ENCODE measurements around the gene NUP62.

Gene NUP62

DNA sequence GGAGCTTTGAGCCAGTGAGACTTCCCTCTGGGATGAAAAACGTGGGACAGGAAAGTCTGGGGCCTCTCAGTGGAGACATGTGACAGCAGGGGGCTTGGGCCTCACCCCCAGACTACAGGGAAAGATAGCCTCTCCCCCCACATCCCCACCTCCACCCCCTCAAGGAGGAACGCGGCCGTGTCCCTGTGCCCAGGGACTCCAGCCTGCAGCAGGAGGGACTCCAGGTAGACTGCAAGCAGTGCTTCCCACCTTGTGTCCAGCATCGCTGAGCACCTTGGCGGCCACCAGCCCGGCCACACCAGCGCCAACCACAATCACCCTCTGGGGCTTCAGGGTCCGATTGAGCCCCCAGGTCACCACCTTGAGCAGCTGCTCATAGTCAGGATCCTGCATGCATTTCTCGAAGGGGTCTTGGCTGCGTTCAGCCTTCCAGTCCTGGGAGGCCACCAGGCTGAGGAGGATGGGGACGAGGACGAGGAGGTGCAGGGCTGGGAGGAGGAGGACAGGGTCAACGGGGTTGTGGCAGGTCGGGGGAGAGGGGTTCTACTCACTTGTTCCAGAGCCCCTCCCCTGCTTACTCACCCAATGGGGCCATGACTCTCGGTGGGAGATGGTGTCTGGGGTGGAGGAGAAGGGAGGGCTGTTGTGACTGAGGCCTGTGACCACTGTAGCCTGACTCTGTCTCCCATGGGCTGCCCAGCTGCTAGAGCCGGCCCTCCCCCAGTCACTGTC lies 33.6 kb downstream of the NUP62 start:
- DNase-seq = no peak

- peak; percentile 66 for DNase-seq
Measured at GRCh38 chr19:49894879-49895565, 34.3 kb downstream of the NUP62 start.

GRCh38 chr19:49894011-49894664 lies 35.2 kb downstream of the NUP62 start:
- DNase-seq = no peak

DNA sequence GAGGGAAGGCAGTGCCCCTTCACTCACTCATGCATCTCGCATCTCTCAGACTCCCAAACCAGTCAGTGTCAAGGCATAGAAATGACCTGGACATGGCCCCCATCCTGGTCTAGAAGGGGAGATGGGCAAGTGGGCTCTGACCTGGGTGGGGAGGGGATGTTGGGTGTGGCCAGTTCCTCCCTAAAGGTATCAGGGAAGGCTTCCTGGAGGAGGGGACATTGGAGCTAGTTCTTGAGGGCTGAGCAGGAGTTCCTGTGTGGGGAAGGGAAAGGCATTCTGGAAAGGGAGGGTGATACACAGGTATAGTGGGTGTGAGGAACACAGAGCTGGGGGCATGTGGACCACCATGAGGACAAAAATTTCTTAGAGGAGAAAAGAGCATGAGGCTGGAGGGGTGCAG lies 36.6 kb downstream of the NUP62 start:
- DNase-seq = no peak

- DNase-seq = no peak
Measured at GRCh38 chr19:49891393-49891792, 37.9 kb downstream of the NUP62 start.

GRCh38 chr19:49890349-49891311 lies 38.7 kb downstream of the NUP62 start:
- DNase-seq = peak; percentile 78

DNA sequence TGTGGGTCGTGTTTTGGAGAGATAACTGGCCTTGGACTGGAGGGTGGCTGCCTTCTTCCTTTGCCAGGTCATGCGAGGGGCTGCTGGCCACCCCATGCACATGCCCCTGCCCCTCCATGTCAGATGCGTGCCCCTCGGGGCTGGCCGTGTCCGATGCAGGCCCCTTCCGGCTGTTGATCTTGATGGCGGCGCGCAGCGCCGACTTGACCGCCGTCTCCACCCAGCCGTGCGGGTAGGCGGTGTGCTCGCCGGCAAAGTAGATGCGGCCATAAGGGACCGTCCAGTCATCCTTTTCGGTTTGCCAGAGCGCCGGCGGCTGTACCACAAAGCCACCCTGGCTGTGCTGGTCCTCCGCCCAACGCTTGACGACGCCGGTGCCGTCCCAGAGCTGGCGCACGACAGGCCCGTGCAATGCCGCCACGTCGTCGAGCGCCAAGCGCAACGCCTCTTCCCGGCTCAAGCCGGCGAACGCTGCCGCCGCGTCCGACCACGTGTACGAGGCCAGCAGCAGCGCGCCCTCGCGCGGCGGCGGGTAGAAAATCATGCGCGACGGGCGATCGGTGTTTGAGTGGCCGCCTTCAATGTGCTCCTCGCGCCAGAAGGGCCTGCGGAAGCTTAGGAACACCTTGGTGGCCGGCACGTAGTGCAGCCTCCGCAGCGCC lies 39.5 kb downstream of the NUP62 start:
- peak; percentile 81 for DNase-seq

- DNase-seq = no peak
Measured at GRCh38 chr19:49889038-49889686, 40.1 kb downstream of the NUP62 start.

GRCh38 chr19:49888510-49888824 lies 40.8 kb downstream of the NUP62 start:
- no peak for DNase-seq

- DNase-seq = no peak
Measured at GRCh38 chr19:49887665-49888509, 41.4 kb downstream of the NUP62 start.

GRCh38 chr19:49887037-49887664 lies 42.2 kb downstream of the NUP62 start:
- no peak for DNase-seq

DNA sequence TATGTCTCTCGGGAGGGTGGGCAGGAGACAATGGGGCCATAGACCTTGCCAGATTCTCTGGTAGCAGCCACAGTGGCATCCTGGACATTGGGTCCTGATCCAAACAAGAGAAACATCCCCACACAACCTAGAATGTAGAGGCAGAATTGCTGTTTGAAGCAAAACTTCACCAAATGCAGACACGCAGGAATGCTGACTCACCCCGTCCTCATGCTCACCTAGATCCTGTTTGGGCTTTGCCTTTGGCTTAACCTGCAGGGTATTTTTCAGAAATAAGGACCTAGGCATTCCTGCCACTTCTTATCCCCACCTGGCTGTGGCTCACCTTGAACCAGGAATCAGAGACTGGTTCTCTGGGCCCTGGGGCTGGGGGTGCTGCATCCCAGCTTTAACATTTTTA lies 44.5 kb downstream of the NUP62 start:
- no peak for DNase-seq

DNA sequence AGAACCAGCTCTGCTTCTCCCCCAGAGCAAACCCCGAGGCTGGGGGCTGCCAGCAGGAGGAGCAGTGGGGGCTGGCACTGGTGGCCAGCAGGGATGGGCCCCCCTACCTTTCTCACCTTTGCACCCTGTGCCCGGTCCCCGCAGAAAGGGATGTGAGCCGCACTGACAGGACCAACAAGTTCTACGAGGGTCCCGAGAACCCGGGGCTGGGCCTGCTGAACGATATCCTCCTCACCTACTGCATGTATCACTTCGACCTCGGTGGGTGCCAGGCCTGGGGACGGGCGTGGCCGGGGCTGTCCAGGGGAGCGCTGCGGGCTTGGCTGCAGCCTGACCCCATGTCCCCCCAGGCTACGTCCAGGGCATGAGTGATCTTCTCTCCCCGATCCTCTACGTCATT lies 45.2 kb downstream of the NUP62 start:
- no peak for DNase-seq

GRCh38 chr19:49883094-49883493 lies 46.2 kb downstream of the NUP62 start:
- DNase-seq = no peak

GRCh38 chr19:49882643-49883042 lies 46.7 kb downstream of the NUP62 start:
- DNase-seq = no peak

DNA sequence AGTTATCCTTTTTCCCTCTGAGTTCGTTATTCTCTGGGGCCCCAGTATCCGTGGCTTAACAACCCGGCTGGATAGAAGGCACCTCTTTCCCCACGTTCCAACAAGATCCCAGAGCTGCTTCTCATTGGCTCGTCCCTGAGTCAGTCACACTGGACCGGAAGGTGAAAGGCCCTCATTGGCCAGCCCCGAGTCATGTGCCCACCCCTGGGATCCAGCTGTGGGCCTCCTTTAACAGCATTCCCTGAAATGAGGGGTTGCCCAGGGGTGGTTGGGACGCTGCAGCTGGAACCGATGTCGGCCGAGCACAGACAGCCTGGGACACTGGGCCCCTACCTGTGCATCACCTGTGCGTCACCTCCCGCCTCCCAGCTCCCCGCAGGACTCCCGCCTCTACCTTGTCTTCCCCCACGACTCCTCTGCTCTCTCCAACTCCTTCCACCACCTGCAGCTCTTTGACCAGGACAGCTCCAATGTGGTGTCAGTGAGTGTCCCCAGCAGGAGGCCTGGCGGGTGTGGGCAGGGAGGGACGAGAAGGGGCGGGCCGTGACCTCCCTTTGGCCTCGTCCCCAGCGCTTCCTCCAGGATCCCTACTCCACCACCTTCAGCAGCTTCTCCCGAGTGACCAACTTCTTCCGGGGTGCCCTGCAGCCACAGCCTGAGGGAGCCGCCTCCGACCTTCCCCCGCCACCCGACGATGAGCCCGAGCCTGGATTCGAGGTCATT lies 47.5 kb downstream of the NUP62 start:
- DNase-seq = no peak

- DNase-seq = no peak
Measured at GRCh38 chr19:49881186-49881585, 48.1 kb downstream of the NUP62 start.

DNA sequence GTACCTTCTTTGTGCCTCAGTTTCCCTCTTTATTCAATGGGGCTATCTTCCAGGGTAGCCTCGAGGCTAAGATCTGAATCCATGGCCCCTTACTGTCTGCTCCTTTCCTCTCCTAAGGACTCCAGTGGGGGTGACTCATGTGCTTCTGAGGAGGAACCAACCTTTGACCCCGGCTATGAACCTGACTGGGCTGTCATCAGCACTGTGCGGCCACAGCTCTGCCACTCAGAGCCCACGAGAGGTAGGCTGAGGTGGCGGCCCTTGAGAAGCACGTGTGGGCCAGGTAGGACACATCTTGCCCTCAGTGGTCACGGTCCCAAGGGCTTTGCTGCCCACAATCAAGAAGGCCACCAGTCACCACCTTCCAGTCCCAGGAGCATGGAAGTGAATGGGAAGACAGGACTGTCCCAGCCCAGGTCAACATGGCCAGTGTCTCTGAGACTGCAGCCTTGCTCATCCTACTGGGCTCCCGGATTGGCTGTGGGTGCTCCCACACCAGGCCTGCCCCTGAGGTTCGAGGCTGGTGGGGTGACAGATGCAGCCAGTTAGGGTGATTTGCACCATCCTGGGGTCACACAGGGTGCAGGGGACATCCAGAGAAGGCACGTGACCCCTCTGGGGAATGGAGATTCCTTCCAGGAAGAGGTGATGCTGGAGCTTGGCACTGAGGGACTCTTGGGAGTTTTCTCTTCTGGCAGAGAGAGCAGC lies 49.0 kb downstream of the NUP62 start:
- no peak for DNase-seq
